ENCODE measurements around the gene CACNA2D3.

Gene CACNA2D3

GRCh38 chr3:54875596-54876268 lies 753.4 kb downstream of the CACNA2D3 start:
- DNase-seq, result no peak
- TF ChIP-seq CTCF (IDR thresholded peaks at IDR 0.05; ENCODE audit: low read depth, low read length), result no peak
- Histone ChIP-seq H3K27me3 (ENCODE audit: insufficient read depth, low read depth, severe bottlenecking) (no peaks in the 10 kb centered on the region), H3K4me3 (ENCODE audit: low read depth, low read length) (no peak overlapping the region), H3K9me3 (ENCODE audit: severe bottlenecking) (no peaks in the 10 kb centered on the region), H3K36me3 (no peaks in the 10 kb centered on the region), H3K27ac (no peak overlapping the region)

- Histone ChIP-seq H3K9me3 (ENCODE audit: severe bottlenecking) (no peaks in the 10 kb centered on the region), H3K27ac (no peak overlapping the region), H3K4me3 (ENCODE audit: low read depth, low read length) (no peak overlapping the region), H3K27me3 (ENCODE audit: insufficient read depth, low read depth, severe bottlenecking) (no peaks in the 10 kb centered on the region), H3K36me3 (no peaks in the 10 kb centered on the region)
- TF ChIP-seq CTCF (IDR thresholded peaks at IDR 0.05; ENCODE audit: low read depth, low read length), result no peak
- no peak for DNase-seq
Measured at GRCh38 chr3:54876694-54877093, 754.3 kb downstream of the CACNA2D3 start.

GRCh38 chr3:54877730-54878129 lies 755.4 kb downstream of the CACNA2D3 start:
- no peak overlapping the region for H3K27ac ChIP-seq
- no peaks in the 10 kb centered on the region for H3K36me3 ChIP-seq
- no peaks in the 10 kb centered on the region for H3K27me3 ChIP-seq (ENCODE audit: insufficient read depth, low read depth, severe bottlenecking)
- no peaks in the 10 kb centered on the region for H3K9me3 ChIP-seq (ENCODE audit: severe bottlenecking)
- H3K4me3 ChIP-seq (ENCODE audit: low read depth, low read length), result no peak overlapping the region
- no peak for TF ChIP-seq CTCF (IDR thresholded peaks at IDR 0.05; ENCODE audit: low read depth, low read length)
- DNase-seq, result no peak

GRCh38 chr3:54878145-54878544 lies 755.8 kb downstream of the CACNA2D3 start:
- Histone ChIP-seq H3K9me3 (ENCODE audit: severe bottlenecking) (no peaks in the 10 kb centered on the region), H3K27me3 (ENCODE audit: insufficient read depth, low read depth, severe bottlenecking) (no peaks in the 10 kb centered on the region), H3K36me3 (no peaks in the 10 kb centered on the region), H3K27ac (no peak overlapping the region), H3K4me3 (ENCODE audit: low read depth, low read length) (no peak overlapping the region)
- TF ChIP-seq CTCF (IDR thresholded peaks at IDR 0.05; ENCODE audit: low read depth, low read length), result no peak
- DNase-seq, result peak; percentile 40

GRCh38 chr3:54882129-54882833 lies 759.9 kb downstream of the CACNA2D3 start:
- Histone ChIP-seq H3K27me3 (ENCODE audit: insufficient read depth, low read depth, severe bottlenecking) (no peaks in the 10 kb centered on the region), H3K27ac (no peak overlapping the region), H3K36me3 (no peaks in the 10 kb centered on the region), H3K9me3 (ENCODE audit: severe bottlenecking) (no peaks in the 10 kb centered on the region), H3K4me3 (ENCODE audit: low read depth, low read length) (no peak overlapping the region)
- DNase-seq, result no peak
- no peak for TF ChIP-seq CTCF (IDR thresholded peaks at IDR 0.05; ENCODE audit: low read depth, low read length)

All from WERI-Rb-1 (cell line).